ENCODE results near the gene GNAI2.

Gene GNAI2

GRCh38 chr3:50300681-50301254 is 64.8 kb downstream of the GNAI2 start:
- DNase-seq, result no peak

- DNase-seq, result no peak
Measured at GRCh38 chr3:50302095-50303012, 66.3 kb downstream of the GNAI2 start.

GRCh38 chr3:50303013-50303815 is 67.2 kb downstream of the GNAI2 start, which contains the start of gene HYAL1:
HYAL1 (minus strand) TSS chr3:50303574; CDS start chr3:50302956, 618 bp downstream.
- no peak for DNase-seq

GRCh38 chr3:50304601-50305000 is 68.6 kb downstream of the GNAI2 start:
- no peak for DNase-seq
